22Rv1 (cell line): ENCODE results near the gene AIFM2.

Experiments
- CTCF ChIP-seq: fragments of 450-650 bp; IDR thresholded peaks from 2 replicates; pipeline ENCODE4 v1.5.1; 2017; ENCODE audit warnings: mild to moderate bottlenecking
- ZFX ChIP-seq: fragments of 450-650 bp; IDR thresholded peaks from 2 replicates; pipeline ENCODE4 v1.6.1; 2017; ENCODE audit warnings: antibody characterized with exemption, borderline replicate concordance

- TF ChIP-seq CTCF (no peak), ZFX (no peak)
Measured at GRCh38 chr10:70119197-70119596, 13.4 kb downstream of the AIFM2 start.
